Adrenal gland (tissue), 5 donors: ENCODE measurements around the gene PIK3AP1.

Experiments
- POLR2A ChIP-seq, 2 donors: fragments of 450-650 bp; IDR thresholded peaks; one replicate each; pipeline ENCODE4 v1.6.1; 2017; ENCODE audit warnings: antibody characterized with exemption in 2 of 2, mild to moderate bottlenecking in 2 of 2, moderate library complexity in 1 of 2
- TF ChIP-seq, protein P1 (sequence below), 6 experiments: fragments of 450-650 bp in 4 of 6; fragments of 200-600 bp in 2 of 6; sonication (generic) in 1 of 6; IDR thresholded peaks; 1 replicate in 5 of 6; 2 replicates in 1 of 6; pipeline versions ENCODE4 v1.5.1 to v1.8.0; 2016 to 2021; ENCODE audit warnings: antibody characterized with exemption in 6 of 6, mild to moderate bottlenecking in 2 of 6, moderate library complexity in 1 of 6
- donor health status: DM: no; HTN: no; CAD: no.

DNA sequence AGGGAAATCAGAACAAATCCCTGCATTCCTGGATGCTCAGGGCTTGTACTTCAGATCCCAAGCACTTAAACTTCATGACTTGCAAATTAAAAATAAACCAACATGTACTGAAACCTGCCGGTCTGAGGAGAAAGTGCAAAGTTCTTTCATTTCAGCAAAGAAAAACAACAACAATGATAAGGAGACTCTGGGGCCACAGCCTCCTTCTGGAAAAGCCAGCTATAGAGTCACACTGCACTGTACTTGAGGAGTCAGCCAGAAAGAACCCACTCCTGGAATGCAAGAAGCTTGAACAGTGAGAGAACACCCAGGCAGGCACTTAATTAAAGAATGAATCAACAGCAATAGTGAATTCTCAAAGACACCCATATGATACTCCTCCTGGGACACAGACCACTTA is 83.8 kb downstream of the PIK3AP1 start:
- TF ChIP-seq, protein P1, sequence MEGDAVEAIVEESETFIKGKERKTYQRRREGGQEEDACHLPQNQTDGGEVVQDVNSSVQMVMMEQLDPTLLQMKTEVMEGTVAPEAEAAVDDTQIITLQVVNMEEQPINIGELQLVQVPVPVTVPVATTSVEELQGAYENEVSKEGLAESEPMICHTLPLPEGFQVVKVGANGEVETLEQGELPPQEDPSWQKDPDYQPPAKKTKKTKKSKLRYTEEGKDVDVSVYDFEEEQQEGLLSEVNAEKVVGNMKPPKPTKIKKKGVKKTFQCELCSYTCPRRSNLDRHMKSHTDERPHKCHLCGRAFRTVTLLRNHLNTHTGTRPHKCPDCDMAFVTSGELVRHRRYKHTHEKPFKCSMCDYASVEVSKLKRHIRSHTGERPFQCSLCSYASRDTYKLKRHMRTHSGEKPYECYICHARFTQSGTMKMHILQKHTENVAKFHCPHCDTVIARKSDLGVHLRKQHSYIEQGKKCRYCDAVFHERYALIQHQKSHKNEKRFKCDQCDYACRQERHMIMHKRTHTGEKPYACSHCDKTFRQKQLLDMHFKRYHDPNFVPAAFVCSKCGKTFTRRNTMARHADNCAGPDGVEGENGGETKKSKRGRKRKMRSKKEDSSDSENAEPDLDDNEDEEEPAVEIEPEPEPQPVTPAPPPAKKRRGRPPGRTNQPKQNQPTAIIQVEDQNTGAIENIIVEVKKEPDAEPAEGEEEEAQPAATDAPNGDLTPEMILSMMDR (IDR thresholded peaks at IDR 0.05) = no peak
- no peak for TF ChIP-seq POLR2A (IDR thresholded peaks at IDR 0.05)
